ENCODE measurements around the gene POC1A. TPM values are rescaled to one million over a fixed set of nuclear protein-coding genes. Genes with fewer than 3 reads are reported as not detected.

The POC1A gene
- total RNA-seq, 1 donor from 2014 or later: 14.9 TPM

- DNase-seq (ENCODE audit: low read depth, low spot score): no peak
These were observed 122.3 kb downstream of the POC1A start for GRCh38 chr3:52031896-52032295.

DNA sequence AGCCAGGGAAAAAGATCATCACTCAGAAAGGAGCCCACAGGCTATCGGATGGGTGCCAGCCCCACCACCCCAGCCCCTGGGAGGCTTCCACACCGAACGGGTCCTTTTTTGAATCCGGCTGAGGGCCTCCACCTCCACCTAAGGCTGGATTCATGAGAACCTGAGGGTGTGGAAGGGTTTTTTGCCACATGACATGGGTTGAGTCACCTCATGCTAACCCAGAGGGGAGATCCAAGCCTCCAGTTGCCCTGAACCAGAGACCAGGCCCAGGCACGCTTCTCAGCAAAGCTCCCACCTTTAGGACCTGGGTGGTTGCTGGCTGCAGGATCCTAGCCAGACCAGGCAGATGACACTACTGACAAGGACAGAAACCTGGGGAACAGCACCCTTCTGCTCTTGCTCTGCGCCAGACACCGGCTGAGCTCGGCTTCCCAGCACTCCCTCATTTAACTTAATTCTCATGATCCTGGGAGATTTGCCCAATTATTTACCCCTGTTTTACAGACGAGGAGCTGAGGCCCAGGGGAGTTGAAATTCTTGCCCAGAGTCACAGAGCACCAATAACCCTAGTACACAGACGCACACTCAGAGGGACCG is 123.4 kb downstream of the POC1A start:
- no peak for DNase-seq (ENCODE audit: low read depth, low spot score)

- no peak for DNase-seq (ENCODE audit: low read depth, low spot score)
These were observed 124.7 kb downstream of the POC1A start for GRCh38 chr3:52029535-52029934.

DNA sequence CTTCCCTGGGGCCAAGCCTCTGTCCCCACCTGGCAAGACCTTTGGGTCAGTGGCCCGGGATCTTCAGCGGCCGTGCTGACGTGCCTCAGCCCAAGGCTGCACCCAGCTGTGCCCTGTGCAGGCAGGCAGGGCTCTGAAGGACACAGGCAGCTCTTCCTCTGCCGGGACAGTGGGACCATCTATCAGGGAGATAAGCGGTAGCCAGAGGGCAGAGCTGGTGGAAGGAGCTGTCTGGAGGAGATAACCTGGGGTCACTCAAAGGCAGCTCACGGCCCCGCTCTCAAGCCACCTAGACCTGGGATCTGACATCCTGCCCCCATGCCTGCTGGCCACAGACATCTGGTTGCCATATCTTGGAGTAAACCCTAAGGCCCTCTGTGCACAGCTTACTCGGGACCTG is 125.2 kb downstream of the POC1A start:
- no peak for DNase-seq (ENCODE audit: low read depth, low spot score)

DNA sequence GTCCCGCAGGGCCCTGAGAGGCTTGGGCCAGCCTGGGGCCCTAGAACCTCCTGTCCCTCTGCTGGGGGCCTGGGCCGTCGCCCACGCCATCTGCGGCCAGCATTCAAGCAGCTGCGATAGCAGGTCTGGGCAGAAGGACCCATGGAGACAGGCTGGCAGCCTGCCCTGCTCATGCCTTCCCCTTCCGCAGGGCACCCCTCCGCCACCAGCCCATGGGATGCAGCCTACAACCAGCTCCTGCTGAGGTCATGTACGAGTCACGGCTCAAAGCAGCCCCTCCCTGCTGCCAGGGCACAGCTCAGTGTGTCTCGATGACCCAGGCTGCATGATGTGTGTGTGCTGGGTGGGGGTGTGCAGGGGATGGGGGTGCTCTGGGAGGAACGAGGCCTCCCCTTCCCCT is 125.7 kb downstream of the POC1A start:
- no peak for DNase-seq (ENCODE audit: low read depth, low spot score)

GRCh38 chr3:52026041-52026440 is 128.2 kb downstream of the POC1A start:
- DNase-seq (ENCODE audit: low read depth, low spot score): no peak

- DNase-seq (ENCODE audit: low read depth, low spot score): no peak
These were observed 128.8 kb downstream of the POC1A start for GRCh38 chr3:52025453-52025852.

Other genes starting within 250 kb of the POC1A start
- 33.2 and 50.7 TPM in 2 replicates for gene RRP9, start 212.5 kb downstream of the POC1A start, total RNA-seq
- gene PARP3, start 212.1 kb downstream of the POC1A start, total RNA-seq: 10.1 and 11.7 TPM in 2 replicates
- gene GPR62, start 199.0 kb downstream of the POC1A start, total RNA-seq: 0.07 TPM in 2 replicates
- gene PCBP4, start 187.0 kb downstream of the POC1A start, total RNA-seq: 31.1 and 32.2 TPM in 2 replicates
- 12.1 and 17.8 TPM in 2 replicates for gene ABHD14B, start 180.4 kb downstream of the POC1A start, total RNA-seq
- gene ABHD14A, start 179.4 kb downstream of the POC1A start, total RNA-seq: 5.0 and 6.7 TPM in 2 replicates
- gene ACY1, start 170.9 kb downstream of the POC1A start, total RNA-seq: 14.6 and 23.7 TPM in 2 replicates
- 990 and 1,401 TPM in 2 replicates for gene RPL29, start 158.5 kb downstream of the POC1A start, total RNA-seq
- gene DUSP7, start 97.9 kb downstream of the POC1A start, total RNA-seq: 10.7 and 14.4 TPM in 2 replicates
- gene ALAS1, start 43.7 kb upstream of the POC1A start, total RNA-seq: 44.6 and 58.4 TPM in 2 replicates
- gene TLR9, start 71.2 kb upstream of the POC1A start, total RNA-seq: 0.04 TPM in 1 of 2 replicates, not detected in the other
- gene TWF2, start 84.7 kb upstream of the POC1A start, total RNA-seq: 117 and 154 TPM in 2 replicates
- 15.5 and 15.9 TPM in 2 replicates for gene PPM1M, start 91.3 kb upstream of the POC1A start, total RNA-seq
- 98.5 and 108 TPM in 2 replicates for gene WDR82, start 124.2 kb upstream of the POC1A start, total RNA-seq
- 14.3 and 20.6 TPM in 2 replicates for gene GLYCTK, start 133.4 kb upstream of the POC1A start, total RNA-seq
- gene DNAH1, start 161.9 kb upstream of the POC1A start, total RNA-seq: 1.3 and 2.5 TPM in 2 replicates

All from pulmonary artery endothelial cell (primary cell).